ENCODE data around the gene ALDH1A3.

GRCh38 chr15:100952566-100952965 is 72.9 kb downstream of the ALDH1A3 start:
- TF ChIP-seq CTCF (IDR thresholded peaks at IDR 0.05) (no peak), POLR2A (IDR thresholded peaks at IDR 0.05) (no peak)
